ENCODE data around the gene FLRT1.

FLRT1 gene

DNA sequence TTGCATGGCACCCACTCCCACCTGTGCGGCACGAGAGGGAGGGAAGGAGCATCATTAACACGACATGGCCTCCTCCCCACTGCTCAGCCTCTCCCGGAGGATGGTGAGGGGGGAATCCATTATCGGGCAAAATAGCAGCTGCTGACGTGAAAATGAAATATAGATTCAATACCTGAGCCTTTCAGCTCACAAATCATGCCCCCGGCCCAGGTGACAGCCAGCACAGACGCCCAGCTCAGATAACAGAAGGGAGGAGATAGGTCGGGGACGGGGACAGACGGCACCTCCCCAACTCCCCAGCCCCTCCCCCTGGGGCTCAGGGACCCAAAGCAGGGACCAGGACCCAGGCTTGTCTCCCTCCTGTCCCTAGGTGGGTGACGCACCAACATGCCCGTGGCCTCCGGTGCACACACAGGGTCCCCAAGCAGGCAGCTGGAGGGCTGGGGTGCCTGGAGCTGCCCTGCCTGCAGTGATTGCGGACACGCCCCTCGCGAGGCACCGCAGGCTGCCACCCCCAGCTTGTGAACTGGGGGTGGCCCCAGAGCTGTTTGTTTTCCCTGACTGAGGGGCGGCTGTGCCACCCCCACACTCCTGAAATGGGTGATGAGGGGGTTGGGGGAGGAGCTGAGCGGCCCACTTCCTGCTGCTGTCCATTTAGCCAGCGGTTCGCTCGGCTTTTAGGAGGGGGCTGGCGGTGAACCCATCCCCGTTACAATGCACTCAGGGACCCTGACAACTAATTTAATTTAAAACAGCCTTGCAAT lies 31.7 kb downstream of the FLRT1 start:
- no peak for DNase-seq (ENCODE audit: low read depth)

- DNase-seq (ENCODE audit: low read depth), result no peak
Measured at GRCh38 chr11:64068705-64069400, 33.1 kb downstream of the FLRT1 start.

DNA sequence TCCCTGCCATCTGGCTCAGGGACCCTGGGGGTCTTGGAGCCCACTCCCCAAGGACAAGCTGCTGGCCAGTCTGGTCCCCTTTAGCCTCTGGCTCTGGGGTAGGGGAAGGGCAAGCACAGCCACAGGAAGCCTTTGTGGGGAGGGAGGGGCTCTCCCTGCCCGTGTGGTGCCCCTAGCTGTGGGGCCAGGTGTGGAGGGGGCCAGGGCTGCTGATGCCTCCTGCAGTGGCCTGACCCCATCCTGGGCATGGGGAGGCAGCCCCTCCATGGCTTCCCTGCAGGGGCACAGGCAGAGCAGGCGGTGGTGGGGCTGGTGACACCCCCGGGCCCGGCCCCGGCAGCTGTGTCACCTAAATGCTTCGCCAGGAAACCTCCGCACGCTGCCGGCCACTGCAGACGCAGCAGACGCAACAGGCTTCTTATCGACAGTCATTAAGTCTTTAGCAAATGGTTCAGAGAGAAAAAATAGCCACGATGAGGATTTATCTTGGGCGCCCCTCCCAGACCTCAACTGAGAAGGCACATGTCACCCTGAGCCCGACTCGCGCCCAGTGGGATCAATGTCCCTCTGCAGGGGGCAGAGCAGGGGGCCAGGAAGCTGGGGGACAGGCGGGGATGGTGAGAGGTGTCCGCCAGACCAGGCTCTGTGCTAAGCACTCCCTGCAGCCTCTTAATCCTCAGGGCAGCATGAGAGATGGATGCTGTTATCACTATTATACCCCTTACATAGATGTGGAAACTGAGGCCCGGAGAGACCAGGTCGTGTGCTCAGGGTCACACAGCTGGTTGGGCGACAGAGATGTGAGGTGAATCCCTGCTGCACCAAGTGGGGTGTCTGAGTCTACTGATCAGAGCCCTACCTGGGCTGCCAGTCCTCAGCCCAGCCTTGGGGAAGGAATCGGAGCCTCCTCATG lies 33.9 kb downstream of the FLRT1 start:
- no peak for DNase-seq (ENCODE audit: low read depth)

DNA sequence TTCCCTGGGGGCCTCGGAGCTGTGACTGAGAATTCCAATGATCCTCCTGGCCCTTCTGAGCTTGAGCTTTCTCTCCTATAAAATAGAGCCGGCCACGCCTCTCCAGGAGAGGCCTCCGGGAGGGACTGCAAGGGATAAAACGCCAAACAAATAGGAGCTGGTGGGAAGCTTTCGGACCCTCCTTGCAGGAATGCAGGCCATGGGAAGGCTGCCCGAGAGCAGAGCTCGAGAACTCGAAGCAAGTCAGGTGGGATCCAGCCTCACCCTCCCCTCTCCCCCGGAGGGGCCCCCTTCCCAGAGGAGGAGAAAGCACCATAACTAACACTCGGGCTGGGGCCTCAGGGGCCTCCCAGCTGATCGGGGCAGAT lies 34.6 kb downstream of the FLRT1 start:
- no peak for DNase-seq (ENCODE audit: low read depth)

- DNase-seq (ENCODE audit: low read depth), result no peak
Measured at GRCh38 chr11:64071849-64072248, 36.1 kb downstream of the FLRT1 start.

- no peak for DNase-seq (ENCODE audit: low read depth)
Measured at GRCh38 chr11:64072403-64072802, 36.7 kb downstream of the FLRT1 start.

- no peak for DNase-seq (ENCODE audit: low read depth)
Measured at GRCh38 chr11:64072871-64073270, 37.1 kb downstream of the FLRT1 start.

- DNase-seq (ENCODE audit: low read depth), result no peak
Measured at GRCh38 chr11:64073542-64073941, 37.8 kb downstream of the FLRT1 start.

GRCh38 chr11:64074239-64074638 lies 38.5 kb downstream of the FLRT1 start:
- DNase-seq (ENCODE audit: low read depth), result no peak

GRCh38 chr11:64076758-64077157 lies 41.0 kb downstream of the FLRT1 start:
- no peak for DNase-seq (ENCODE audit: low read depth)

- DNase-seq (ENCODE audit: low read depth), result no peak
Measured at GRCh38 chr11:64077607-64078006, 41.9 kb downstream of the FLRT1 start.

- no peak for DNase-seq (ENCODE audit: low read depth)
Measured at GRCh38 chr11:64078284-64078683, 42.6 kb downstream of the FLRT1 start.

- no peak for DNase-seq (ENCODE audit: low read depth)
Measured at GRCh38 chr11:64078905-64079304, 43.2 kb downstream of the FLRT1 start.

DNA sequence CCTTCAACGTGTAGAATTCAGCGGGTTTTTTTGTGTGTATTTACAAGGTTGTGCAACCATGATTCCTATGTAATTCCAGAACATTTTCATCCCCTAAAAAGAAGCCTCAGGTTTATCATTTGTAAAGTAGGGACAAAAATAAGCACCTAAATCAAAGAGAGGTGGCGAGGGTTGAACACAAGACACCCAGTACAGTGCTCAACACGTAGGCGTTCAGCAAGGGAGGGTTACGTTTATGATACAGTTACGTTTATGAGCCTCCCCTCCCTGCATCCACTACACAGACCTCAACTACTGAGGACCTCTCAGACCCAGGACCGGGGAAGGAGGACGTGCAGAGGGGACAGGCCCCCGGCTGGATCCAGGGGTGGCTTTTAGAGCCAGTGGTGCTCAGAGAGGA lies 44.7 kb downstream of the FLRT1 start:
- no peak for DNase-seq (ENCODE audit: low read depth)

GRCh38 chr11:64081745-64082442 lies 46.2 kb downstream of the FLRT1 start:
- no peak for DNase-seq (ENCODE audit: low read depth)

- no peak for DNase-seq (ENCODE audit: low read depth)
Measured at GRCh38 chr11:64083398-64084080, 47.8 kb downstream of the FLRT1 start.

DNA sequence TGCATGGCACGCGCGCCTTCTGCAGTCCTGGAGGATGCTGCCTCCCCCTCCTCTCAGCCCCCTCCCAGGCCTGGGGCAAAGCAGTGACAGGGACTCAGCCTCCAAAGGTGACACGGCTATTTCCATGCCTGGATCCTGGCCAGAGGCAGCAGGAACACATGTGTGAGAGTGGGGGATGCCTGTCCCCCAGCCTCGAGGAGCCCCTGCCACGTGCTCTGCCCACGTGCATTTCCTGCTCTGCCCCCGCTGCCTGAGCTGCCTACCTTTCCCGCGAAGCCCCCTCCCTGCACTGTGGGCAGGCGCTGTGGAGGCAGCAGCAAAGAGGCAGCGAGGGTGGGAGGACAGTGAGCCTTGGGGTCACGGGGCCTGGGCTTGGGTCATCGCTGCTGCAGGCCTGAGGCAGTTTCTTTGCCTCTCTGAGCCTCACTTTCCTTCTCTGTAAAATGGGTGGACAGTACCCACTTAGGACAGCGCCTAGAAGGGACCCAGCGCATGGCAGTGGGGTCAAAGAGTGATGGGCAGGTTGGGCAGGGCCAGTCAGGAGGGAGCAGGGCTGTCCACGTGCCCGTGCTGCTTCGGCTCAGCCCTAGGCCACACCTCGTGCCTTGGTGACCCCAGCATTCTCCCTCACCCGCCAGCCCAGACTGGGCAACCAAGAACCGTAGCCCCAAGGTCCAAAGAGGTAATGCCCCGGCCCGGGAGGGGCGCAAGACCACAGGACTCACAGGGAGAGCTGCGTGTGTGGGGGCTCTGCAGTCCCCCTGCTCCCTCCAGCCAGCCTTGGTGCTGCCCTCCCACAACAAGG lies 48.6 kb downstream of the FLRT1 start:
- DNase-seq (ENCODE audit: low read depth), result no peak

DNA sequence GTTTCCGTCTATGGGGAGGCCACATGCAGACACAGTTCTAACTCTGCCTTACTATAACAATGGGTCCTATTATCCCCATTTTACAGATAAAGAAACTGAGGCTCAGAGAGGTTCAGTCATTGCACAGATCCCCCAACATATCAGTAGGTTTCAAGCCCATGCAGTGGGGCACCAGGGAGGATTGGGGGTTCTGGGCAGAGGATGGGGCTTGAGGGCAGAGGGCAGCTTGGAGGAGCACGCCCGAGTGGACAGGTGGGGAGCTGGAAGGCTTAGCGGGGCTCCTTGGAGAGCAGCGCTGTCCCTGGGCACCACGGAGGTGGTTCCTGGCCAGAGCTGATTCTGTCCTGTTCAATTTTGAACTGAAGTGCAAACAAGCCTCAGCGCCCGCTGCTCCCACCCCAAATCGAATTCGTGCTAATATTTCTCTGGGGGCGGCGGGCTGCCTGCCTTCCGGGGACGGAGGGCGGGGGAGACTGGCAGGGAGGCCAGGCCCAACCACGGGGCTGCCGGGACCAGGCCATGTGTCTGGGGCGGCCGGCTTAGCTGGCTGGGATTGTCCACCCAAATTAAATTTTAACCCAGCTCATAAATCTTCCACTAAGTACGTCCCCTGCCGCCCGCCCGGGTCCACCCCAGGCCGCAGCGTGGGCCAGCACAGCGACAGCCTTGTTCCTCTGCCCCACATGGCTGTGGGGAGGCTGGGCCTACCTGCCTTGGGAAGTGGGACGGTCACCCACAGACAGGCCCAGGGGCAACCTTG lies 49.4 kb downstream of the FLRT1 start:
- DNase-seq (ENCODE audit: low read depth), result no peak
